ENCODE results near the gene DYSF.

DYSF gene

DNA sequence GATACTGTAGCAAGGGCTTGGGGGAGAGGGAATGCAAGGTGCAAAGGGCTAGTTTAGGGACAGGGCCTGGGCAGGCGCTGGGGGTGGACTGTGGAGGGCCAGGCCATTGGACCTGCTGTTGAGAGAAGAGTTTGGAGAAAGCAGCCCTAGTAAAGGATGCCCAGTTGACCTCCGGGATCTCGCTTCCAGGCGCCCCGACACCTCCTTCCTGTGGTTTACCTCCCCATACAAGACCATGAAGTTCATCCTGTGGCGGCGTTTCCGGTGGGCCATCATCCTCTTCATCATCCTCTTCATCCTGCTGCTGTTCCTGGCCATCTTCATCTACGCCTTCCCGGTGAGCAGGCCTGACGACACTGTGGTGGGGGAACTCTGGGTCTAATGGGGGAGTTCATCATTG is 229.0 kb downstream of the DYSF start:
- FAIRE-seq = no peak

GRCh38 chr2:71683070-71683469 is 229.7 kb downstream of the DYSF start:
- FAIRE-seq = no peak

- no peak for FAIRE-seq
Measured at GRCh38 chr2:71683666-71684065, 230.3 kb downstream of the DYSF start.

- no peak for FAIRE-seq
Measured at GRCh38 chr2:71684226-71685072, 231.1 kb downstream of the DYSF start.

DNA sequence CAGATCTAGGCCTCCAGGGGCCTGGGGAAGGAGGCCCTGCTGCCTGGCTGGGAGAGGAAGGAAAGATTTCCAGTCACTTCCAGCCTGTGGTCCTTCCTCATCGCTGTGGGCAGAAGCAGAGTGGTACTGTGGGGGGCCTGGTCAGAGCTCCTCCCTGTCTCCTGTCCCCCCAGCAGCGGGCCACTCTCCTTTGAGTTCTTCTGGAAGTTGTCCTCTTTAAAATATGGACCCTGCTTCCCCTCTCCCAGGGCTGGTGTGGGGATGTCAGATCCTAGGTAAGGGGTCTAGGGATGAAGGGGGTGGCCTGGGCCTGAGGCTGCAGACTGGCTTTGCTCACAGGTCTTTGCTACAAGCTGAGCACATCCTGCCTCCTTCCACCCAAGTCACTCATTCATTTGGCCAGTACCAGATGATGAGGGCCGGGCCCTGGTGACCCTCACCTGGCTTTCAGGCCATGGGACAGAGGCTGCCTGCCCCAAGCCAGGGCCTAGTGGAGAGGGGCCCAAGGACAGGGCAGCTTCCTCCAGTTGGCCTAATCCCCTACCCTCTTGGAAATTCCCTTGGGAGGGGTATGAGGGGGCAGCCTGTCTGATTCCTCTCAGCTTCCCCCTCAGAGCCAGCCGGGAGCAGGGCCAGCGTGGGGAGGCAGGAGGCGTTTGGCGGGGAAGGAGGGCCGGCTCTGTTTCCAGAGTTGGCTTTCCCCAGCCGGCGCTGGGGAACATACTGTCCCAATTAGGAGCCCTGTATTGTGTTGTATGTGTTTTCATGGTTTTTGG is 231.9 kb downstream of the DYSF start:
- FAIRE-seq = no peak

DNA sequence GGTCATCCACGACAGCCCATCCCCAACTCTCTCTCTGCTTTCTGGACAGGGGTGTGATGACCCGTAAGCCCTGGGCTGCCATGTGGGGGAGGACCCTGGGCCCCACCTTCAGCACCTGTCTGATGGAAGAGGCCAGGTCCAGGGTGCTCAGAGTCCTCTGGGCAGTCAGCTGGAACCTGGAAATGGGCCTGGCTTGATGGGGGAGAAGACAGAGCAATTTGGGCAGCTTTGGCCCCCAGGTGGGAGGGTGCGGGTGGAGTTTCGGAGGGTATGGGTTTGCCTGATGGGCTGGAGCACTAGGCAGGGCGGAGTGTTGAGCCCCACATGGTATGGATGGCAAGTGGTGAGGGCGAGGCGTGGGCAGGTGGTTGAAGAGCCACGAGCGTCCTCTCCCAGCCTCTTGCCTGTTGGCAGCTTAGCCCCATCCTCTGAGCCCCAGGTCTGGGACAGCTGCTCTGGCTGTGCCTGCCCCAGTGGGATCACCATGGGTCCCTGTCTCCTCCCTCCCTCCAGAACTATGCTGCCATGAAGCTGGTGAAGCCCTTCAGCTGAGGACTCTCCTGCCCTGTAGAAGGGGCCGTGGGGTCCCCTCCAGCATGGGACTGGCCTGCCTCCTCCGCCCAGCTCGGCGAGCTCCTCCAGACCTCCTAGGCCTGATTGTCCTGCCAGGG is 232.7 kb downstream of the DYSF start:
- FAIRE-seq = no peak

GRCh38 chr2:71686781-71687180 is 233.4 kb downstream of the DYSF start:
- FAIRE-seq = no peak

DNA sequence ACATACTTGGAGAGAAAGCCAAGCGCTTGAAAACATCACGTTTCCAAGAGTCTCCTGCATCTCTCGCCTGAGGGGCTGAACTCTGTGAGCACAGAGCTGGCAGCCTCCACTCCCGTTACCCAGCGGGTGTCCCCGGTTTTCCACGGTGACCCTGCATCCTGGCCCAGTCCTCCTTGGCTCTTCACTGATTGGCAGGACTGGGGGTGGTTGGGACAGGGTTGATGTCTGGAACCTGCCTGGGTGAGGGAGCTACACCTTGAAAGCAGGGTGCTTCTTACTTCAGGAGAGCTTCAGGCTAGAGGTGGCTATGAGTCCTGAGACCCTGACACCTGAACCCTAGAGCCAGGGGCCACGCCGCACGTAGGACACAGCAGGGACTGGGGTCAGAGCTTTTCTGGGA is 234.1 kb downstream of the DYSF start:
- no peak for FAIRE-seq

GRCh38 chr2:71688530-71688929 is 235.2 kb downstream of the DYSF start:
- FAIRE-seq = no peak

GRCh38 chr2:71689393-71689792 is 236.0 kb downstream of the DYSF start:
- FAIRE-seq = no peak

- no peak for FAIRE-seq
Measured at GRCh38 chr2:71689968-71690834, 236.8 kb downstream of the DYSF start.

GRCh38 chr2:71690876-71691475 is 237.6 kb downstream of the DYSF start:
- FAIRE-seq = no peak

DNA sequence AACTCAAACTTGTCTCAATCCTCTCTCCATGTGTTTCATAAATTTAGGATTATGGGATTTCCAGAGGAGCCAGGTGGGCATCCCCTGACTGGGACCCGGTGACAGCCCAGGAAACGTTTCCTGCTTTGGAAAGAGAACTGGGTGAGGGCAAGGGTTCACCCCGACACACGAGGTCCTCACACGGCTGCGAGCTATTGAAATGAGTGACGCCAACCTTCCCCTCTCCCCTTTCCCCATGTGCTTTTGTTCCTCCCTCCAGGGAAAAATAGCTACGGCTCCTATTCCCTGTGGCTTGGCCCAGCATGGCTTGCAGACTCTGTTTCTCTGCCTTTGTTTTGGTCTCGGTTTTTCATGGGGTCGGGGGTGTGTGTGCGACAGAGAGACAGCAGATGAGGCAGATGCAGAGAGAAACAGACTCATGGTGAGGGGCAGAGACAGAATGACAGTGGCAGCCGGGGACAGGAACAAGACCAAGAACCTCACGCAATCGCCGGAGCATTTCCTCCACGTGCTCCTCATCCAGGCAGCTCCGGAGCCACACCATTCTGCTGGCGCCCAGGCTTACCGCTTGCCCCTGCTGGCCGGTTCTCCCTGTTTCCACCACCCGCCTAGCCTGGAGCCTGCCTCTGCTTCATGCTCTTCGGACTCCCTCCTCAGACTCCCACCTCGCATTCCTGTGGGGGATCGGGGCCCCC is 238.5 kb downstream of the DYSF start:
- no peak for FAIRE-seq

GRCh38 chr2:71692621-71693277 is 239.4 kb downstream of the DYSF start:
- FAIRE-seq = no peak

DNA sequence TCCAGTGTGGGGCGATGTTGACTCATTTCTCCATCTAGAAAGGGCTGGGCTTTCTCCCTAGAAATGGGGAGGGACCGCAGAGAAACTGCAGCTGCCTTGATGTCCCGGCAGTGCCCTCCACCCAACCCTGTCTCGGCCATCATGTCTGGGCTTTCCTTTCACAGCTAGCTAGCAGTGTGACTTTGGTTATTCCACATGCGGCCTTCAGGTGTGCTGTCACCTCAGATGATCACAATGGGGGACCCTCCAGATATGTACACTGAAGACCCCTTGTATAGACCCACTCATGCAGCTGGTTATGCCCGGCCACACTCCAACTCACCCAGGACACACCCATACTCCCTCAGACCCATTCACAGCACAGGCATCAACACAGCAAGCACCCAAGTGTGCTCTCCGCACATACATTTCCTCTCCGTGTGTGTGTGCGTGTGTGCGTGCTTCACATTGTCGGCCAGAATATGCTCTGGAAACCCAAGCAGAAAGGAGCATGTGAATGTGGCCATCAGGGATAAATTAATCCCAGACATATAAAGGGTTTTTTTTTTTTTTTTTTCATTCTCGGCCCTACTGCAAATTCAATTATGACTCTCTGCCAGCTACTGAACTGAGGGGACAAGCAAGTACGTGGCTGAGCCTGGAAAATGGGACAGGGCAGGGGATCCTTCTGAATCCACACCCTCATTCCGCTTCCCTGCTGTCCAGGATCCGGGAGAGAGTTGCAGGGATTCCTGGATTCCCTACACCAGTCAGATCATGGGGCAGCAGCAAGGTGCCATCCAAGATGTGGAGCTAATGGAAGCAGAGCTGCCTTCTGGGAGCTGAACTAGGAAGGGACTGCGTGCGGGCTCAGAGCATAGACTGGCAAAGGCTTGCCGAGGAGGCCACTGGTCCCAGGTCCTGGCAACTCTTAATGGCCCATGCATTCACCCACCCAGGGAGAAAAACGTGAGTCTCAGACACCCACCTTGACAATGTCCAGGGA is 240.2 kb downstream of the DYSF start:
- FAIRE-seq = no peak

- FAIRE-seq = no peak
Measured at GRCh38 chr2:71694501-71695234, 241.3 kb downstream of the DYSF start.

- FAIRE-seq = no peak
Measured at GRCh38 chr2:71695235-71696120, 242.1 kb downstream of the DYSF start.

DNA sequence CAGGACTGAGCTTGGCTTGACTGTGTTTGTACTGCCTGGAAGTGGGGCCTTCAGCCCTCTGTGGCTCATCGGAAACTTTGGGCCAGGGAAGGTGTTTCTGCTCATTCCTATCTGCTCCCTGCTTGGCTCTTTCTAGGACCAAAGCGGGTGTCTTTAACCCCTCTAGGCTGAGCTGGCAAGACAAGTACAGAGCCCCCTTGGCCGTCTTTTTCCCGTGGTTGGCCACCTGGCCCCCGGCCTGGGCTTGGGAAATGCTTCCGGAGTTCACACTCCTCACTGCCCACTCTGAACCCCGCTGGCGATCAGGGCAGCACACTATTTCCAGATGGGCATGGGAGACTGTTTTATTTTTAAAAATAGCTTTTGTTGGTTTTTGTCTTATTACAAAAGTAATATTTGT is 243.0 kb downstream of the DYSF start:
- no peak for FAIRE-seq
